ENCODE results near the gene AMFR. TPM values are rescaled to one million over a fixed set of nuclear protein-coding genes. Genes with fewer than 3 reads are reported as not detected.

The AMFR gene
- polyA plus RNA-seq, 3 donors = 28.3 to 68.1 (median 48.9) TPM

DNA sequence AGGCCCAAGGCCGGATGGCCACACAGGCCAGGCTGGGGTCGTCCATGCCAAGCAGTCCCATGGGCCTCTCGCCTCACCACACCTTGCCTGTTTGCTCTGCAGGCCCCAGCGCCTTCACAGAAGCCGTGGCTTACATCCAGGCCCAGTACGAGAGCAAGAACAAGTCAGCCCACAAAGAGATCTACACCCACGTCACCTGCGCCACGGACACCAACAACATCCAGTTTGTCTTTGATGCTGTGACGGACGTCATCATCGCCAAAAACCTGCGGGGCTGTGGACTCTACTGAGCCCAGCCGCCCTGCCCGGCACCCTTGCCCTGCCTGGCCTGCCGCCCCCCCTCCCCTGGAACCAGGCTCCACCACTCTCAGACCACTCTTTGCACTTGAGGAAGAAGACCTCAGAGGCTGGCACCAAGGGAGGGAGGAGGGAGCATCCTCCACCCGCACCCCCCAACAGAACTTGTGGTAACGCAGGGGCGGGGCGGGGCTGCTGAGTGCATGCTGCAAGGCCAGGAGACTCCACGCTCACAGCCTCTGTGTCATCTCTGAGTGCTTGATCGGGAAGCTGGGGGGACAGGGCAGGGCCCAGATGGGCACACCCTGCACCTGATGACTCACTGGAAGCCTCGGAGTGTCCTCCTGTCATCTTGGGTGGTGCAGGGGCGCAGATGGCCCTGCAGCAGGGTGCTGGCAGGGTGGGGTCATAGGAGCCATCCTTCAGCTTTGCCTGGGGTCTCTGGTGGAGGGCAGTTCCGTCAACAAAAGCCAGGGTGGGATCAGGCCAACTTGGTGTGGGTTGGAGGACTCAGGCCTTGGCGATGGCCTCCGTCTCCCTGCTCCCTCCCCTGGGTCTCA is 81.5 kb downstream of the AMFR start:
- TF ChIP-seq, protein P1, sequence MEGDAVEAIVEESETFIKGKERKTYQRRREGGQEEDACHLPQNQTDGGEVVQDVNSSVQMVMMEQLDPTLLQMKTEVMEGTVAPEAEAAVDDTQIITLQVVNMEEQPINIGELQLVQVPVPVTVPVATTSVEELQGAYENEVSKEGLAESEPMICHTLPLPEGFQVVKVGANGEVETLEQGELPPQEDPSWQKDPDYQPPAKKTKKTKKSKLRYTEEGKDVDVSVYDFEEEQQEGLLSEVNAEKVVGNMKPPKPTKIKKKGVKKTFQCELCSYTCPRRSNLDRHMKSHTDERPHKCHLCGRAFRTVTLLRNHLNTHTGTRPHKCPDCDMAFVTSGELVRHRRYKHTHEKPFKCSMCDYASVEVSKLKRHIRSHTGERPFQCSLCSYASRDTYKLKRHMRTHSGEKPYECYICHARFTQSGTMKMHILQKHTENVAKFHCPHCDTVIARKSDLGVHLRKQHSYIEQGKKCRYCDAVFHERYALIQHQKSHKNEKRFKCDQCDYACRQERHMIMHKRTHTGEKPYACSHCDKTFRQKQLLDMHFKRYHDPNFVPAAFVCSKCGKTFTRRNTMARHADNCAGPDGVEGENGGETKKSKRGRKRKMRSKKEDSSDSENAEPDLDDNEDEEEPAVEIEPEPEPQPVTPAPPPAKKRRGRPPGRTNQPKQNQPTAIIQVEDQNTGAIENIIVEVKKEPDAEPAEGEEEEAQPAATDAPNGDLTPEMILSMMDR (IDR thresholded peaks at IDR 0.05) = no peak
- H3K27me3 Mint-ChIP-seq (ENCODE audit: low read depth in 3 of 3) = peaks cover 0 to 5% (median 2%) of the 10 kb centered on the region in 3 donors
- Histone ChIP-seq H3K4me1 (ENCODE audit: control insufficient read depth in 1 of 2, insufficient read depth in 2 of 2, low read length in 2 of 2) (no peaks in the 10 kb centered on the region), H2AFZ (ENCODE audit: insufficient read depth, low read depth, low read length, poor library complexity, severe bottlenecking) (no peak overlapping the region), H3K9ac (ENCODE audit: insufficient read depth, low read length, poor library complexity, severe bottlenecking) (no peak overlapping the region), H3K9me3 (replicated peaks in 1 of 2; ENCODE audit: control insufficient read depth in 1 of 2, insufficient read depth in 1 of 2, low read length in 2 of 2) (no peaks in the 10 kb centered on the region), H3K27ac (ENCODE audit: low read depth in 1 of 2, low read length in 2 of 2) (no peak overlapping the region), H3K27me3 (ENCODE audit: control insufficient read depth in 2 of 2, insufficient read depth in 2 of 2, low read length in 2 of 2) (no peaks in the 10 kb centered on the region), H4K20me1 (ENCODE audit: insufficient read depth, low read length) (no peaks in the 10 kb centered on the region), H3K36me3 (replicated peaks in 1 of 2; ENCODE audit: control insufficient read depth in 1 of 2, insufficient read depth in 2 of 2, low read length in 2 of 2) (no peaks in the 10 kb centered on the region), H3K4me2 (replicated peaks; ENCODE audit: extremely low read depth, low read length, poor library complexity, severe bottlenecking) (no peak overlapping the region), H3K4me3 (replicated peaks in 1 of 3; ENCODE audit: low read depth in 2 of 3, low read length in 3 of 3) (no peak overlapping the region), H3K79me2 (ENCODE audit: insufficient read depth, low read length) (no peaks in the 10 kb centered on the region)
- intact Hi-C loops (cut with micrococcal nuclease) = no loop called here
- WGBS (ENCODE audit: insufficient coverage) = 89% methylated on average over 16 of the region's 27 CpGs
- H3K27ac Mint-ChIP-seq = peak overlapping the region in 1 of 7 donors; percentile 16
- H3K9me3 Mint-ChIP-seq = no peaks in the 10 kb centered on the region
- peak in 1 of 3 donors; percentile 10 for DNase-seq
- no peak overlapping the region for H3K4me3 Mint-ChIP-seq
- no peaks in the 10 kb centered on the region for H3K4me1 Mint-ChIP-seq
- no peaks in the 10 kb centered on the region for H3K36me3 Mint-ChIP-seq

DNA sequence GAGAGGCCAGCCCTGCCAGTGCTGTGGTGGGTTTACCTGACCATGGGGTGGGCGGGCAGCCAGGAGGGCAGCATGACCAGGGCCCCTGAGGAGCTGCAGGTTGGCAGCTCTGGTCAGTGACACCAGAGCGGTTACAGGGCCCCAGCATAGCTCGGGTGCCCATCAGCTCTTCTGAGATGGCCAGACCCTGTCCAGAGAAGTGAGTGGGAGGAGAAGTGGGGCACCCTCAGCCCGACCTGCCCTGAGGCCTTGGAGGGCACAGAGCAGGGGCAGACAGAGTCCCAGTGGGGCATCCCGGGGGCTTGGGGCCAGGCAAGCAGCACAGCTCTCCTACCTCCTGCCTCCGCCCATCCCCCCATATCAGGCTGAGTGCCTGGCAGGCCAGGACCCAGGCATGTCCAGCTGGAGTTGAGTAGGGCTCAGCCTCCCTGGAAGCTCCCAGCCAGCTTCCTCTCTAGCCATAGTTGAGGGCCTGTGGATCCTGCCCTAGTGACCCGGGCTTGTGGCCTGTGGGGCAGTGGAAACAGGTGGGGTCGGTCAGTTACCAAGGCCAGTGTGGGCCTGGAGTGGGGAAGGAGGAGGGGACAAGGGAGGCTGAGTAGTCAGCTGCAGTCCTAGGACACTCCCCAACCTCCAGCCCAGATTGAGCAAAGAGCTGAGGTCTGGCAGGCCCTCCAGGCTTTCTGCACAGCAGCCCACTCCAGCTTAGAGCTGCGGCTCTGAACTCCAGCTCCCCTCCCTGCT is 83.5 kb downstream of the AMFR start:
- H3K9ac ChIP-seq (ENCODE audit: insufficient read depth, low read length, poor library complexity, severe bottlenecking) = no peak overlapping the region
- no peaks in the 10 kb centered on the region for H3K79me2 ChIP-seq (ENCODE audit: insufficient read depth, low read length)
- 89% methylated on average over 3 of the region's 9 CpGs for WGBS (ENCODE audit: insufficient coverage)
- no peak overlapping the region for H3K27ac Mint-ChIP-seq
- H3K27ac ChIP-seq (ENCODE audit: low read depth in 1 of 2, low read length in 2 of 2) = no peak overlapping the region
- no peaks in the 10 kb centered on the region for H3K4me1 ChIP-seq (ENCODE audit: control insufficient read depth in 1 of 2, insufficient read depth in 2 of 2, low read length in 2 of 2)
- TF ChIP-seq, protein P1 (IDR thresholded peaks at IDR 0.05) = no peak
- no peaks in the 10 kb centered on the region for H3K27me3 ChIP-seq (ENCODE audit: control insufficient read depth in 2 of 2, insufficient read depth in 2 of 2, low read length in 2 of 2)
- no peaks in the 10 kb centered on the region for H3K36me3 ChIP-seq (replicated peaks in 1 of 2; ENCODE audit: control insufficient read depth in 1 of 2, insufficient read depth in 2 of 2, low read length in 2 of 2)
- no peak overlapping the region for H2AFZ ChIP-seq (ENCODE audit: insufficient read depth, low read depth, low read length, poor library complexity, severe bottlenecking)
- H4K20me1 ChIP-seq (ENCODE audit: insufficient read depth, low read length) = no peaks in the 10 kb centered on the region
- DNase-seq = no peak
- no peak overlapping the region for H3K4me2 ChIP-seq (replicated peaks; ENCODE audit: extremely low read depth, low read length, poor library complexity, severe bottlenecking)
- no peak overlapping the region for H3K4me3 Mint-ChIP-seq
- no peaks in the 10 kb centered on the region for H3K4me1 Mint-ChIP-seq
- H3K9me3 Mint-ChIP-seq = no peaks in the 10 kb centered on the region
- H3K9me3 ChIP-seq (replicated peaks in 1 of 2; ENCODE audit: control insufficient read depth in 1 of 2, insufficient read depth in 1 of 2, low read length in 2 of 2) = no peaks in the 10 kb centered on the region
- H3K36me3 Mint-ChIP-seq = no peaks in the 10 kb centered on the region
- no peak overlapping the region for H3K4me3 ChIP-seq (replicated peaks in 1 of 3; ENCODE audit: low read depth in 2 of 3, low read length in 3 of 3)
- intact Hi-C loops (cut with micrococcal nuclease) = no loop called here
- H3K27me3 Mint-ChIP-seq (ENCODE audit: low read depth in 3 of 3) = peaks cover 1 to 5% (median 3%) of the 10 kb centered on the region in 3 donors
